Endothelial cell of umbilical vein (primary cell): ENCODE measurements around the gene UBASH3A. TPM values are rescaled to one million over a fixed set of nuclear protein-coding genes. Genes with fewer than 3 reads are reported as not detected.

Experiments
- BruUV-seq: library from RNA; stranded (reverse); fragments of 400-500 nt; replicated peaks from 2 replicates; lab custom pipeline; 2021; lab: Mats Ljungman, UMichigan
- CTCF ChIA-PET: fragments of 300-600, 350-600 bp; sonication (Branson Sonifier 250); formaldehyde crosslinking; loops from one replicate; lab custom pipeline; 2021; ENCODE audit warnings: antibody characterized with exemption, inconsistent platforms; lab: Charles Lee
- POLR2A ChIA-PET: fragments of 300-600, 350-600 bp; sonication (Branson Sonifier 250); formaldehyde crosslinking; loops from one replicate; lab custom pipeline; 2021; ENCODE audit warnings: antibody characterized with exemption, inconsistent platforms; lab: Charles Lee
- DNase-seq: peaks from one replicate; pipeline ENCODE4 v3.0.0-alpha.2; 2011; ENCODE audit warnings: low read depth, low spot score
- FAIRE-seq: peaks from 2 replicates; lab custom pipeline; 2011; peaks lifted over from hg19 to GRCh38; lab: Jason Lieb, UNC
- H2AFZ ChIP-seq: 2 replicates; pipeline ENCODE4 v1.6.0; 2012; ENCODE audit warnings: low read depth, low read length, control low read depth, inconsistent platforms
- H3K27ac ChIP-seq: 2 replicates; pipeline ENCODE4 v1.5.1; 2011; ENCODE audit warnings: low read depth, mild to moderate bottlenecking, control low read depth, low read length, moderate library complexity; ENCODE audit not compliant: insufficient read depth
- H3K27me3 ChIP-seq, 2 experiments: 2 replicates each; pipeline versions ENCODE4 v1.6.0 to v1.6.1; 2011; ENCODE audit warnings: low read length in 2 of 2, mixed read lengths in 1 of 2; ENCODE audit not compliant: control insufficient read depth in 2 of 2, insufficient read depth in 2 of 2
- H3K36me3 ChIP-seq, 2 experiments: 2 replicates in 1 of 2; 3 replicates in 1 of 2; pipeline ENCODE4 v1.5.1; 2011; ENCODE audit warnings: low read length in 2 of 2, mild to moderate bottlenecking in 1 of 2, moderate library complexity in 1 of 2; ENCODE audit not compliant: control insufficient read depth in 2 of 2, insufficient read depth in 2 of 2; ENCODE audit errors: extremely low read depth in 1 of 2
- H3K4me1 ChIP-seq: 3 replicates; pipeline ENCODE4 v1.5.1; 2011; ENCODE audit warnings: mild to moderate bottlenecking, low read length; ENCODE audit not compliant: control insufficient read depth, insufficient read depth; ENCODE audit errors: extremely low read depth
- H3K4me2 ChIP-seq: 2 replicates; pipeline ENCODE4 v1.6.1; 2011; ENCODE audit warnings: low read length, control low read depth, mixed read lengths; ENCODE audit not compliant: insufficient read depth
- H3K4me3 ChIP-seq, 3 experiments: fragments of 200-600 bp in 1 of 3; sonication (generic), shearing (Covaris generic) in 1 of 3; replicated peaks in 1 of 3; 2 replicates each; pipeline ENCODE4 v1.5.1; 2011 to 2016; ENCODE audit warnings: control low read depth in 3 of 3, low read length in 3 of 3, mild to moderate bottlenecking in 2 of 3, inconsistent platforms in 1 of 3, low read depth in 1 of 3, moderate library complexity in 1 of 3; ENCODE audit not compliant: insufficient read depth in 1 of 3
- H3K79me2 ChIP-seq: 2 replicates; pipeline ENCODE4 v1.6.0; 2012; ENCODE audit warnings: low read length, inconsistent platforms; ENCODE audit not compliant: control insufficient read depth, insufficient read depth
- H3K9ac ChIP-seq: replicated peaks from 2 replicates; pipeline ENCODE3; 2011; ENCODE audit warnings: low read length, control low read depth; ENCODE audit not compliant: insufficient read depth; ENCODE audit errors: extremely low read depth
- H3K9me1 ChIP-seq: replicated peaks from 3 replicates; pipeline ENCODE4 v1.6.0; 2011; ENCODE audit warnings: mild to moderate bottlenecking, low read length; ENCODE audit not compliant: control insufficient read depth, insufficient read depth; ENCODE audit errors: extremely low read depth
- H3K9me3 ChIP-seq: replicated peaks from 2 replicates; pipeline ENCODE4 v1.5.1; 2012; ENCODE audit warnings: low read length, inconsistent platforms; ENCODE audit not compliant: control insufficient read depth, insufficient read depth
- H4K20me1 ChIP-seq: replicated peaks from 2 replicates; pipeline ENCODE3; 2011; ENCODE audit warnings: mild to moderate bottlenecking, low read length; ENCODE audit not compliant: control insufficient read depth, insufficient read depth; ENCODE audit errors: extremely low read depth
- CTCF ChIP-seq, 2 donors: IDR thresholded peaks; 1 replicate in 1 of 2; 2 replicates in 1 of 2; pipeline ENCODE4 v1.5.1; 2011; ENCODE audit warnings: low read length in 2 of 2, mild to moderate bottlenecking in 2 of 2, moderate library complexity in 2 of 2, control low read depth in 1 of 2, inconsistent platforms in 1 of 2, low read depth in 1 of 2; ENCODE audit not compliant: insufficient read depth in 1 of 2; ENCODE audit errors: extremely low read depth in 1 of 2
- MYC ChIP-seq: IDR thresholded peaks from one replicate; pipeline ENCODE4 v1.6.1; 2011; ENCODE audit warnings: mild to moderate bottlenecking, low read depth, low read length
- POLR2A ChIP-seq: IDR thresholded peaks from 2 replicates; pipeline ENCODE4 v1.6.1; 2012; ENCODE audit warnings: low read depth, mild to moderate bottlenecking, control low read depth, low read length
- dilution Hi-C: fragments of 300-500 bp; cut with MboI; formaldehyde crosslinking; loops from one replicate; pipeline ENCODE4 v1.15.0; 2019; ENCODE audit warnings: low sequenced_read_pairs; ENCODE audit not compliant: extremely low pct_ligation_motif_present
- intact Hi-C: fragments of 100-400 bp; cut with micrococcal nuclease; formaldehyde crosslinking; loops from one replicate; pipeline ENCODE4 v1.10.0; 2022
- polyA plus RNA-seq, 4 experiments: library from polyadenylated mRNA; depleted of rRNA in 3 of 4; stranded (reverse) in 3 of 4; unstranded in 1 of 4; fragments of >200 nt; gene quantifications; 2 replicates each; pipeline versions ENCODE4 v1.2.1 to v1.2.3, GENCODE V29; 2011 to 2012; ENCODE audit warnings: missing spikeins in 1 of 4
- total RNA-seq: library from RNA; stranded (reverse); gene quantifications from 2 replicates; pipeline ENCODE4 v1.2.3, GENCODE V29; 2021
- TF ChIP-seq, protein P1 (sequence below): IDR thresholded peaks from 2 replicates; pipeline ENCODE4 v1.6.1; 2011; ENCODE audit not compliant: insufficient read depth, insufficient read length

Gene UBASH3A
- total and polyA plus RNA-seq, 2 donors (not counting 3 experiments of a cell fraction or from before 2014, with no cell fraction given), result not detected

DNA sequence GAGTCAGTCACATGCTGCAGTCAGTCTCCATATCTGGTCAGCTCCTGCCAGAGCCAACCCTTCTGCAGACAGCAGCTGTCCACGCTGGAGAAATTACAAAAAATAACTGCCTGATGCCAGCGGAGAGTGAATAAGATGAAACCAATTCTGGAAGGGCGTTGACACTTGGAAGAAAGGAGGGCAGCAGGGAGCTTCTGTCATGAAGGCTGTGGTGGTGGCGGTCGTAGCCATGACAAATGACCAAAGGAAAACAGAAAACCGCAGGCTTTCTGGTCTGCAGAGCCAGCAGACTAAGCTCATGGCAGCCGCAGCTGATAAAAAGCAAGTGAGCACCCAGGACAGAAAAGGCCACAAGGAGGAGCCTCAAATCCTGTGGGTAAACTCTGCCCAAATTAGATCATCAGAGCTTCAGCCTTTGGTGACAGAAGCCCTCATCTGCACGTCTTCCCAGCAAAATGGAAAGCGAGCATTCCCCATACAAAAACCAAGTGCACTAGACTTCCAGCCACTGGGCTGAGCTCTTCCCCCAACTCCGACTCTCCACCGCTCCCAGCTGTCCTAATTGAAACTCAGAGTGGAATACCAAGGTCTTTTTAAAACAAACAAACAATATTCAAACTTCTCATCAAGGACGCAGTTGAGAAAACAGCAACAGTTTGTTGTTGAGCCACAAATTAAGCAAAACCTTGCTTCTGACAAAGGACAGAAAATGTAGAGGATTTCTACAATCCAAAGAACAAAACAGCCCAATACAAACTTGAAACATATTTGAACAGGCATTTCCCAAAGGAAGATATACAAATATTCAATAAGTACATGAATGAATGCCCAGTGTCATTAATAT is 63.7 kb downstream of the UBASH3A start:
- CTCF ChIA-PET, result interaction anchor here (0.9 kb wide), 1 partner anchor 12 kb away, joined by 3 read pairs; no protein-coding TSS in a partner anchor

More for the DNA sequence above, 63.7 kb downstream of the UBASH3A start:
- H3K27ac ChIP-seq, result no peak overlapping the region
- no peaks in the 10 kb centered on the region for H3K36me3 ChIP-seq
- BruUV-seq, result no TSS peak
- no peak overlapping the region for H3K4me3 ChIP-seq
- H3K79me2 ChIP-seq, result no peaks in the 10 kb centered on the region
- no peaks in the 10 kb centered on the region for H3K9me3 ChIP-seq
- FAIRE-seq (no peak), DNase-seq (no peak)
- no peak overlapping the region for H2AFZ ChIP-seq
- TF ChIP-seq POLR2A (no peak), MYC (no peak), CTCF (IDR thresholded peaks at IDR 0.05; ENCODE audit: extremely low read depth in 1 of 2, insufficient read depth in 1 of 2, low read depth in 1 of 2, low read length in 2 of 2) (no peak)
- TF ChIP-seq, protein P1, sequence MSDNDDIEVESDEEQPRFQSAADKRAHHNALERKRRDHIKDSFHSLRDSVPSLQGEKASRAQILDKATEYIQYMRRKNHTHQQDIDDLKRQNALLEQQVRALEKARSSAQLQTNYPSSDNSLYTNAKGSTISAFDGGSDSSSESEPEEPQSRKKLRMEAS, result no peak
- dilution Hi-C loops (no loop called here), intact Hi-C loops (no loop called here)
- no peak overlapping the region for H3K9ac ChIP-seq
- H3K4me2 ChIP-seq, result no peak overlapping the region
- H3K4me1 ChIP-seq, result no peaks in the 10 kb centered on the region
- POLR2A ChIA-PET, result no interaction called here
- H3K27me3 ChIP-seq, result peaks cover 2 to 4% of the 10 kb centered on the region in 2 experiments
- no peaks in the 10 kb centered on the region for H3K9me1 ChIP-seq
- no peaks in the 10 kb centered on the region for H4K20me1 ChIP-seq
